GM21576 (cell line): ENCODE results near the gene IGFBP2.

Experiments used
- ATAC-seq: cut with Tn5 transposase; IDR thresholded peaks from one replicate; pipeline ENCODE4 v1.9.1; 2021; ENCODE audit warnings: mild to moderate bottlenecking, moderate library complexity; ENCODE audit not compliant: unreplicated experiment

The IGFBP2 gene

GRCh38 chr2:216615298-216616082 is 17.7 kb upstream of the IGFBP2 start:
- ATAC-seq: no peak

- no peak for ATAC-seq
Observed at GRCh38 chr2:216616083-216616678, 17.0 kb upstream of the IGFBP2 start.

- ATAC-seq: no peak
Observed at GRCh38 chr2:216617159-216617815, 15.9 kb upstream of the IGFBP2 start.

GRCh38 chr2:216618785-216619184 is 14.4 kb upstream of the IGFBP2 start:
- no peak for ATAC-seq

GRCh38 chr2:216619411-216620393 is 13.5 kb upstream of the IGFBP2 start:
- no peak for ATAC-seq

- ATAC-seq: no peak
Observed at GRCh38 chr2:216620786-216621185, 12.4 kb upstream of the IGFBP2 start.

GRCh38 chr2:216621292-216621691 is 11.9 kb upstream of the IGFBP2 start:
- no peak for ATAC-seq

GRCh38 chr2:216622526-216622925 is 10.7 kb upstream of the IGFBP2 start:
- no peak for ATAC-seq

GRCh38 chr2:216624251-216624650 is 9.0 kb upstream of the IGFBP2 start:
- ATAC-seq: no peak

GRCh38 chr2:216626168-216626874 is 6.9 kb upstream of the IGFBP2 start:
- no peak for ATAC-seq

- ATAC-seq: no peak
Observed at GRCh38 chr2:216626875-216627245, 6.4 kb upstream of the IGFBP2 start.

GRCh38 chr2:216629784-216630183 is 3.4 kb upstream of the IGFBP2 start:
- ATAC-seq: no peak

- no peak for ATAC-seq
Observed at GRCh38 chr2:216632346-216632951, 771 bp upstream of the IGFBP2 start.

- no peak for ATAC-seq
Observed at GRCh38 chr2:216633616-216634369, 573 bp downstream of the IGFBP2 start.

- no peak for ATAC-seq
Observed at GRCh38 chr2:216634370-216635148, 1.3 kb downstream of the IGFBP2 start.

- no peak for ATAC-seq
Observed at GRCh38 chr2:216635171-216635570, 2.0 kb downstream of the IGFBP2 start.

GRCh38 chr2:216635701-216636550 is 2.7 kb downstream of the IGFBP2 start:
- ATAC-seq: no peak
